GM21786 (cell line): ENCODE data around the gene ATP7A.
"Not testable (repeated sequence)": the region's sequence is repeated elsewhere in the genome, so short reads cannot be mapped to it uniquely, and the experiment has no call there.

Experiments
- ATAC-seq: cut with Tn5 transposase; IDR thresholded peaks from one replicate; pipeline ENCODE4 v1.9.1; 2021; ENCODE audit not compliant: unreplicated experiment

The ATP7A gene

GRCh38 chrX:77945031-77945430 lies 34.5 kb downstream of the ATP7A start:
- ATAC-seq: not testable (repeated sequence)

- ATAC-seq: no peak
These were observed 35.5 kb downstream of the ATP7A start for GRCh38 chrX:77945910-77946545.

- no peak for ATAC-seq
These were observed 36.1 kb downstream of the ATP7A start for GRCh38 chrX:77946571-77946970.

GRCh38 chrX:77949840-77950239 lies 39.3 kb downstream of the ATP7A start:
- ATAC-seq: no peak

- ATAC-seq: no peak
These were observed 41.7 kb downstream of the ATP7A start for GRCh38 chrX:77952173-77952572.

- ATAC-seq: no peak
These were observed 42.8 kb downstream of the ATP7A start for GRCh38 chrX:77953302-77953701.

GRCh38 chrX:77953708-77954107 lies 43.2 kb downstream of the ATP7A start:
- no peak for ATAC-seq

- no peak for ATAC-seq
These were observed 50.1 kb downstream of the ATP7A start for GRCh38 chrX:77960567-77960966.

- no peak for ATAC-seq
These were observed 50.6 kb downstream of the ATP7A start for GRCh38 chrX:77961063-77961462.

- ATAC-seq: no peak
These were observed 51.8 kb downstream of the ATP7A start for GRCh38 chrX:77962068-77962902.

GRCh38 chrX:77966361-77966760 lies 55.9 kb downstream of the ATP7A start:
- ATAC-seq: no peak

- ATAC-seq: no peak
These were observed 57.1 kb downstream of the ATP7A start for GRCh38 chrX:77967631-77968030.

- ATAC-seq: no peak
These were observed 59.0 kb downstream of the ATP7A start, which contains the start of gene PGAM4 for GRCh38 chrX:77969538-77969937. TSS of gene PGAM4 (minus strand) at chrX:77969638. CDS start at chrX:77969638, 0 bp downstream.

GRCh38 chrX:77975755-77976154 lies 65.3 kb downstream of the ATP7A start:
- no peak for ATAC-seq

- ATAC-seq: no peak
These were observed 66.6 kb downstream of the ATP7A start for GRCh38 chrX:77977095-77977494.

- ATAC-seq: no peak
These were observed 67.0 kb downstream of the ATP7A start for GRCh38 chrX:77977518-77977917.

GRCh38 chrX:77979870-77980269 lies 69.4 kb downstream of the ATP7A start:
- no peak for ATAC-seq

- no peak for ATAC-seq
These were observed 101.4 kb downstream of the ATP7A start for GRCh38 chrX:78011846-78012245.

- ATAC-seq: no peak
These were observed 109.3 kb downstream of the ATP7A start for GRCh38 chrX:78019586-78020483.

- ATAC-seq: peak; percentile 69
These were observed 114.0 kb downstream of the ATP7A start for GRCh38 chrX:78024349-78025059.

- no peak for ATAC-seq
These were observed 117.3 kb downstream of the ATP7A start for GRCh38 chrX:78027798-78028197.
